Skeletal muscle satellite cell (primary cell): ENCODE measurements around the gene CRYBG2.
"Not testable (repeated sequence)": the region's sequence is repeated elsewhere in the genome, so short reads cannot be mapped to it uniquely, and the experiment has no call there.

Experiments
- H3K27me3 ChIP-seq: 2 replicates; pipeline ENCODE4 v1.7.0; 2013; ENCODE audit warnings: low read length; ENCODE audit not compliant: control insufficient read depth, insufficient read depth
- H3K36me3 ChIP-seq: 2 replicates; pipeline ENCODE4 v1.7.0; 2013; ENCODE audit warnings: mild to moderate bottlenecking, control low read depth, low read length; ENCODE audit not compliant: insufficient read depth
- H3K4me1 ChIP-seq: 2 replicates; pipeline ENCODE4 v1.7.0; 2013; ENCODE audit warnings: low read length; ENCODE audit not compliant: control insufficient read depth, insufficient read depth
- H3K4me2 ChIP-seq: 2 replicates; pipeline ENCODE4 v1.7.0; 2013; ENCODE audit warnings: mild to moderate bottlenecking, low read length
- H3K4me3 ChIP-seq: 2 replicates; pipeline ENCODE4 v1.7.0; 2013; ENCODE audit warnings: low read length
- H3K9ac ChIP-seq: 2 replicates; pipeline ENCODE4 v1.7.0; 2013; ENCODE audit warnings: mild to moderate bottlenecking, low read depth, low read length, moderate library complexity
- H3K9me3 ChIP-seq: replicated peaks from 2 replicates; pipeline ENCODE4 v1.7.0; 2013; ENCODE audit warnings: mild to moderate bottlenecking, control low read depth, low read length

Gene CRYBG2

DNA sequence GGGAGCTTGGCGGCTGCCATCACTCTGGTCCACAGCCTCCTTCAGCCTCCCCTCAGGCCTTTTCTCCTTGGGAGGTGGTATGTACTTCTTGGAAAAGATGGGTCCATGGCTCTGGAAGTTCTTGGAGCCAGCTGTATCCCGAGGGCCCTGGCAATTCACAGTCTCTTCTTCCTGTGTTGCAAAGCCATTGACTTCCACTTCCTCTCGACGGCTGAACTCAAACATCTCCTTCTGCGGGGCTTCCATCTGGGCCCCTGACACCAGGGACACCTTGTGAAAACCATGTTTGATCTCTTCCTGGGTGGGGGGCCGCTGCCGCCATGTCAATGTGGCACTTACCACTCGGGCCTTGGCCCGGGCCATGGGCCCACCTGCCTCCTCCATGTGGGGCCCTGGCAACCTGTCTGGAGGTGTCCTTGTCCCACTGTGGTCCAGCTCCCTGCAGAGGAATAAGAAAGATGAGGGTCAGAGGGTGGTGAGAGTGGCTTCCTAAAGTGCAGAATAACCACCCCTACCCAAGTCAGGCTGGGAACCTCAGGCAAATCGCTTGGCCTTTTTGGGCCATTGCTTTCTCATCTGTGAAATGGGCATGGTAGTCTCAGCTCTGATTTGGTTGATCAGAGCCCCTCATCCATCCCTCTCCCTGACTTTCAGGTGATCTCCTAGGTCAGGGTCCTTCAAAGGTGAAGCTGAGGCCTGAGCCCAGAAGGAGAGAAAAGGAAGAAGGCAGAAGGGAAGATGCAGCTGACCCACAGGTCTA, 7.5 kb downstream of the CRYBG2 start:
- Histone ChIP-seq H3K4me2 (no peak overlapping the region), H3K9ac (no peak overlapping the region), H3K27me3 (peaks cover 36% of the 10 kb centered on the region), H3K4me3 (no peak overlapping the region), H3K9me3 (no peaks in the 10 kb centered on the region), H3K4me1 (peaks cover 5% of the 10 kb centered on the region), H3K36me3 (no peaks in the 10 kb centered on the region)

DNA sequence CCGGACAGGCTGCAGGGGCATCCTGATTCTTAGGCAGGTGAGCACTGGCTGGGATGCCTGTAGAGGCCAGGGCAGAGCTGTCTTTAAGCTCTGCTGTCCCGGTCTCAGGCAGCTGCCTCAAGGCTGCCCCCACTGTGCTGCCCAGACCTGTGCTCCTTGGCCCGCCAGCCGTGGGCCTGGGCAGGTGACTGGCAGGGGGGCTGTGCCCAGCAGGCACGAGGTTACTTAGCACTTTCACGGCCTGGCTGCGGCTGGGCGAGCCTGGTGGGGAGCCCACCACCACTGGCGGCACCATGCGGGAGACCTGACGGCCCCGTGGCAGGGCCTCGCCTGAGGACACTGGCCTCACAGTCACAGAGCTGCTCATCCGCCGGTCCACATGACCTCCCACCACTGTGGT, 8.2 kb downstream of the CRYBG2 start:
- H3K4me2 ChIP-seq, result no peak overlapping the region
- no peaks in the 10 kb centered on the region for H3K36me3 ChIP-seq
- H3K27me3 ChIP-seq, result peaks cover 38% of the 10 kb centered on the region
- H3K9me3 ChIP-seq, result no peaks in the 10 kb centered on the region
- no peak overlapping the region for H3K4me3 ChIP-seq
- peaks cover 5% of the 10 kb centered on the region for H3K4me1 ChIP-seq
- H3K9ac ChIP-seq, result no peak overlapping the region

- Histone ChIP-seq H3K27me3 (peaks cover 46% of the 10 kb centered on the region), H3K9me3 (no peaks in the 10 kb centered on the region), H3K4me2 (no peak overlapping the region), H3K4me3 (no peak overlapping the region), H3K9ac (no peak overlapping the region), H3K4me1 (peaks cover 3% of the 10 kb centered on the region), H3K36me3 (no peaks in the 10 kb centered on the region)
Observed at GRCh38 chr1:26344147-26344920, 9.6 kb downstream of the CRYBG2 start.

DNA sequence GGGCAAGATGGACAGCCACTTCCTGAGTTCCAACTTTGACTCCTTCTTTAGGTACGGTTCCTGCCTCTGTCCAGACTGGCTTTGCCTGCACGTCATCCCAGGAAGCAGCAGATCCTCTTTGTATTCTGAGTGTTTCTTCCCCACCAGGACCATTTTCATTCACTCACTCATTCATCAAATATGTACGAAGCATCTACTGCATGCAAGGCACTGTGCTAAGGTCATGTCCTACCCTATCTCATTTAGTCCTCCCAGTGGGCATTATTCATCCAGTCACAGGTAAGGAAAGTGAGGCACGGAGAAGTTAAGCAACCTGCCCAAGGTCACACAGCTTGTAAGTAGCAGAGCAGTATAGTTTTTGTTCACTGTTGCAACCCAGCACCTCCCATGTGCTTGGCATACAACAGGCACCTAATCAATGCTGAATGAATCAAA, 13.9 kb downstream of the CRYBG2 start:
- Histone ChIP-seq H3K4me2 (no peak overlapping the region), H3K4me3 (no peak overlapping the region), H3K4me1 (peaks cover 8% of the 10 kb centered on the region), H3K27me3 (peaks cover 80% of the 10 kb centered on the region), H3K9ac (no peak overlapping the region), H3K9me3 (no peaks in the 10 kb centered on the region), H3K36me3 (no peaks in the 10 kb centered on the region)

DNA sequence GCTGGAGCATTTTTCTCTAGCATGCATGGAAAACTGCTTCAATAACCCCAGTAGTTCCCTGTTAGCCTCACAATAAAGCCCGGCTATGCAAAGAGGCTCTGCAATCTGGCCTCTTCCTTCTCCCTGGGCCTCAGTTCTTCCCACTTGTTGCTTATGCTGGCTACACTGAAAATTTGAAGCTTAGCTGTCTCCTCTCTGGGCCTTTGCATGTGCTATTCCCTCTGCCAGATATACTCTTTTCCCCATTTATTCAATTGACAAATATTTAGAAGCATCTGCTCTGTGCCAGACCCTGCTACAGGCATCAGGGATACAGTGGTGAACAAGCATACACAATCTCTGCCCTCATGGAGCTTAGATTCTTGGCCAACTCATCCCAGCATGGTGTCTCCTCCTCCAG, 15.3 kb downstream of the CRYBG2 start:
- Histone ChIP-seq H3K27me3 (peaks cover 66% of the 10 kb centered on the region), H3K9me3 (no peaks in the 10 kb centered on the region), H3K4me1 (peaks cover 8% of the 10 kb centered on the region), H3K4me3 (no peak overlapping the region), H3K9ac (no peak overlapping the region), H3K36me3 (no peaks in the 10 kb centered on the region), H3K4me2 (no peak overlapping the region)

- Histone ChIP-seq H3K4me2 (no peak overlapping the region), H3K9ac (no peak overlapping the region), H3K27me3 (peaks cover 57% of the 10 kb centered on the region), H3K4me1 (peaks cover 8% of the 10 kb centered on the region), H3K36me3 (no peaks in the 10 kb centered on the region), H3K4me3 (no peak overlapping the region), H3K9me3 (no peaks in the 10 kb centered on the region)
Observed at GRCh38 chr1:26337625-26338024, 16.3 kb downstream of the CRYBG2 start.

- no peaks in the 10 kb centered on the region for H3K9me3 ChIP-seq
- peaks cover 54% of the 10 kb centered on the region for H3K27me3 ChIP-seq
- no peak overlapping the region for H3K4me3 ChIP-seq
- H3K4me1 ChIP-seq, result peaks cover 8% of the 10 kb centered on the region
- no peak overlapping the region for H3K4me2 ChIP-seq
- H3K9ac ChIP-seq, result no peak overlapping the region
- no peaks in the 10 kb centered on the region for H3K36me3 ChIP-seq
Observed at GRCh38 chr1:26337206-26337535, 16.8 kb downstream of the CRYBG2 start.

- Histone ChIP-seq H3K4me2 (peak overlapping the region; percentile 95), H3K9ac (no peak overlapping the region), H3K4me3 (peak overlapping the region; percentile 68), H3K4me1 (peaks cover 8% of the 10 kb centered on the region), H3K9me3 (no peaks in the 10 kb centered on the region), H3K36me3 (no peaks in the 10 kb centered on the region), H3K27me3 (peaks cover 48% of the 10 kb centered on the region)
Observed at GRCh38 chr1:26336477-26337205, 17.3 kb downstream of the CRYBG2 start.

DNA sequence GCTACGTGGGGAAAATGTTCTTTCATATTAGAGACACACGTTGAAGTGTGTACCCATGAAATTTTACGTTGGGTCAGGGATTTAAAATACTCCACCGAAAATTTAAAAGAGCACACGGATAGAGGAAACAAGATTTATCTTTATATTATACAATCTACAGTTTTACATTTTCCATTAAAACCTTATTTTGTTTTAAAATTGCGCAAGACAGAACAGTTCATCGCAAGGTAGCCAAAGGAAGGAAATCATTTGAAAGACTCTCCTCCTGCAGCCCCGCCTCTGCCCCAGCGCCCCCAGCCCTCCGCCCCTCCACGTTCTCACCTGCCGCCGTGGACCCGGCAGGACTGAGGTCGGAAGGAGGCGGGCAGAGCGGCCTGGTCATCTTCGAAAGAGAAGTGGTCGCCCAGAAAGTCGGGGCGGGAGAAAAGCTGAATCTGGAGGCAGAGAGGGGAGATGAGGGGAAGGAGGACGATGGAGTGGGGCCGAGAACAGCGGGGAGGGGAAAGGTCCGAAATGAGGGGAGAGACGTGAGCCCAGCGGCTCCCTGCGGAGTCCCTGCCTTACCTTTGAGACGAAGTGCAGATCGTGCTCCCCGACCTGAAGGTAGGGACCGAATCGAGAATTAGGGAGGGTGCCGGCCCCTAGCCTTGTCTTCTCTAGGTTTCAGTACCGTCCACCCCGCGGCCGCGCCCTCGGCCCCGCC, 18.0 kb downstream of the CRYBG2 start:
- no peaks in the 10 kb centered on the region for H3K36me3 ChIP-seq
- H3K9me3 ChIP-seq, result no peaks in the 10 kb centered on the region
- H3K4me1 ChIP-seq, result peaks cover 8% of the 10 kb centered on the region
- H3K4me2 ChIP-seq, result peak overlapping the region; percentile 95
- H3K4me3 ChIP-seq, result peak overlapping the region; percentile 68
- H3K27me3 ChIP-seq, result peaks cover 50% of the 10 kb centered on the region
- H3K9ac ChIP-seq, result no peak overlapping the region

DNA sequence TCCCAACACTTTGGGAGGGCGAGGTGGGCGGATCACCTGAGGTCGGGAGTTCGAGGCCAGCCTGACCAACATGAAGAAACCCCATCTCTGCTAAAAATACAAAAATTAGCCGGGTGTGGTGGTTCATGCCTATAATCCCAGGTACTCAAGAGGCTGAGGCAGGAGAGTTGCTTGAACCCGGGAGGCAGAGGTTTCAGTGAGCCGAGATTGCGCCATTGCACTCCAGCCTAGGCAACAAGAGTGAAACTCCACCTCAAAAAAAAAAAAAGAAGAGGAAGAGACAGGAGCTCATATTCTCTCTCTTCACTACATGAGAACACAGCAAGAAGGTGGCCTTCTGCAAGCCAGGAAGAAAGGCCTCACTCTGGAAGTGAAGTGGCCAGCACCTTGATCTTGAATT, 20.6 kb downstream of the CRYBG2 start:
- not testable (repeated sequence) for H3K36me3 ChIP-seq, H3K9ac ChIP-seq, H3K4me1 ChIP-seq, H3K9me3 ChIP-seq, H3K4me2 ChIP-seq, H3K4me3 ChIP-seq
- peaks cover 45% of the 10 kb centered on the region for H3K27me3 ChIP-seq

- Histone ChIP-seq H3K9ac (no peak overlapping the region), H3K9me3 (no peaks in the 10 kb centered on the region), H3K27me3 (peaks cover 30% of the 10 kb centered on the region), H3K4me1 (no peaks in the 10 kb centered on the region), H3K4me2 (no peak overlapping the region), H3K4me3 (no peak overlapping the region), H3K36me3 (no peaks in the 10 kb centered on the region)
Observed at GRCh38 chr1:26330276-26330675, 23.7 kb downstream of the CRYBG2 start.
